Ascending aorta (tissue), 2 donors: ENCODE results near the gene PSENEN. TPM values are rescaled to one million over a fixed set of nuclear protein-coding genes. Genes with fewer than 3 reads are reported as not detected.

Experiments used
- DNase-seq, 2 donors: peaks; one replicate each; pipeline ENCODE4 v3.0.0-alpha.2; 2019; ENCODE audit warnings: low spot score in 2 of 2
- H3K27ac ChIP-seq, 2 donors: fragments of 200-600 bp; sonication (generic); one replicate each; pipeline ENCODE4 v1.5.1; 2016 to 2017; ENCODE audit warnings: mild to moderate bottlenecking in 1 of 2
- H3K27me3 ChIP-seq: fragments of 200-600 bp; sonication (generic); one replicate; pipeline ENCODE4 v1.5.1; 2017
- H3K36me3 ChIP-seq, 2 donors: fragments of 200-600 bp; sonication (generic); one replicate each; pipeline ENCODE4 v1.5.1; 2016
- H3K4me1 ChIP-seq, 2 donors: fragments of 200-600 bp; sonication (generic); one replicate each; pipeline ENCODE4 v1.5.1; 2016 to 2017; ENCODE audit warnings: mild to moderate bottlenecking in 1 of 2
- H3K4me3 ChIP-seq, 2 donors: fragments of 200-600 bp; sonication (generic); one replicate each; pipeline ENCODE4 v1.5.1; 2016 to 2017; ENCODE audit warnings: mild to moderate bottlenecking in 1 of 2
- H3K9me3 ChIP-seq, 2 donors: fragments of 200-600 bp; sonication (generic); one replicate each; pipeline ENCODE4 v1.5.1; 2016
- intact Hi-C: fragments of 100-400 bp; cut with DNase I; formaldehyde crosslinking; loops from one replicate; pipeline ENCODE4 v1.15.1; 2023
- total RNA-seq: library from RNA; depleted of rRNA; stranded (reverse); fragments of >200 nt; gene quantifications from one replicate; pipeline ENCODE4 v1.1.0, GENCODE V29; 2016
- TF ChIP-seq, protein P1 (sequence below), 3 experiments: fragments of 200-600 bp in 2 of 3; fragments of 450-650 bp in 1 of 3; sonication (generic) in 2 of 3; IDR thresholded peaks; one replicate each; pipeline ENCODE4 v1.5.1; 2016 to 2019; ENCODE audit warnings: antibody characterized with exemption in 3 of 3, mild to moderate bottlenecking in 1 of 3, moderate library complexity in 1 of 3

Gene PSENEN
- total RNA-seq, 1 donor from 2014 or later = 110 TPM

DNA sequence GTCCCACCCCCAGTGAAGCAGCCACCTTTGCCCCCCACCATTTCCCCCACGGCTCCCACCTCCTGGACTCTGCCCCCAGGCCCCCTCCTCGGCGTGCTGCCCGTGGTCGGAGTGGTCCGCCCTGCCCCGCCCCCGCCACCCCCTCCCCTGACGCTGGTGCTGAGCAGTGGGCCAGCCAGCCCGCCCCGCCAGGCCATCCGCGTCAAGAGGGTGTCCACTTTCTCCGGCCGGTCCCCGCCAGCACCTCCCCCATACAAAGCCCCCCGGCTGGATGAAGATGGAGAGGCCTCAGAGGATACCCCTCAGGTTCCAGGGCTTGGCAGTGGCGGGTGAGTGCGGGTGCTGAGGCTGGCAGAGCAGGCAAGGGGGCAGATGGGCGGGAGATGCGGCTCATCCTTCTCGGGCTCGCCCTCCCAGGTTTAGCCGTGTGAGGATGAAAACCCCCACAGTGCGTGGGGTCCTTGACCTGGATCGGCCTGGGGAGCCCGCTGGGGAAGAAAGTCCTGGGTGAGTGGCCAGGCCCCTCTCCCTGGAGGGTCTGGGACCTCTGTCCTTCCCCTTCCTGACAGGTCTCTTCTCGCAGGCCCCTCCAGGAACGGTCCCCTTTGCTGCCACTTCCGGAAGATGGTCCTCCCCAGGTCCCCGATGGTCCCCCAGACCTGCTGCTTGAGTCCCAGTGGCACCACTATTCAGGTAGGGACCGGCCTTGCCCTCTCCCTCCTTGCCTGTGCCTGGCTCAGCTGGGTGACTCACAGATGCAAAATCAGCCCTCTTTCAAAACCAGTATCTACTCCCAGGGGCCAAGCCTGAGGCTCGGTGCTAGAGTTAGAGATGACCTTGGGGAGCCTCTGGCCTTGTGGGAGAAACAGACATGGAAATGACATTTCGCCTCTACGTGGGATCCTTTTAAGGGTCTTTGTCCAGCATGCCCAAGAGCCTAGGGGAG lies 12.0 kb upstream of the PSENEN start:
- TF ChIP-seq, protein P1, sequence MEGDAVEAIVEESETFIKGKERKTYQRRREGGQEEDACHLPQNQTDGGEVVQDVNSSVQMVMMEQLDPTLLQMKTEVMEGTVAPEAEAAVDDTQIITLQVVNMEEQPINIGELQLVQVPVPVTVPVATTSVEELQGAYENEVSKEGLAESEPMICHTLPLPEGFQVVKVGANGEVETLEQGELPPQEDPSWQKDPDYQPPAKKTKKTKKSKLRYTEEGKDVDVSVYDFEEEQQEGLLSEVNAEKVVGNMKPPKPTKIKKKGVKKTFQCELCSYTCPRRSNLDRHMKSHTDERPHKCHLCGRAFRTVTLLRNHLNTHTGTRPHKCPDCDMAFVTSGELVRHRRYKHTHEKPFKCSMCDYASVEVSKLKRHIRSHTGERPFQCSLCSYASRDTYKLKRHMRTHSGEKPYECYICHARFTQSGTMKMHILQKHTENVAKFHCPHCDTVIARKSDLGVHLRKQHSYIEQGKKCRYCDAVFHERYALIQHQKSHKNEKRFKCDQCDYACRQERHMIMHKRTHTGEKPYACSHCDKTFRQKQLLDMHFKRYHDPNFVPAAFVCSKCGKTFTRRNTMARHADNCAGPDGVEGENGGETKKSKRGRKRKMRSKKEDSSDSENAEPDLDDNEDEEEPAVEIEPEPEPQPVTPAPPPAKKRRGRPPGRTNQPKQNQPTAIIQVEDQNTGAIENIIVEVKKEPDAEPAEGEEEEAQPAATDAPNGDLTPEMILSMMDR (IDR thresholded peaks at IDR 0.05) = no peak
- Histone ChIP-seq H3K36me3 (peaks cover 78 to 94% of the 10 kb centered on the region in 2 donors), H3K9me3 (no peaks in the 10 kb centered on the region), H3K4me3 (no peak overlapping the region), H3K27ac (no peak overlapping the region), H3K27me3 (no peaks in the 10 kb centered on the region), H3K4me1 (no peaks in the 10 kb centered on the region)
- intact Hi-C loops = no loop called here
- no peak for DNase-seq

DNA sequence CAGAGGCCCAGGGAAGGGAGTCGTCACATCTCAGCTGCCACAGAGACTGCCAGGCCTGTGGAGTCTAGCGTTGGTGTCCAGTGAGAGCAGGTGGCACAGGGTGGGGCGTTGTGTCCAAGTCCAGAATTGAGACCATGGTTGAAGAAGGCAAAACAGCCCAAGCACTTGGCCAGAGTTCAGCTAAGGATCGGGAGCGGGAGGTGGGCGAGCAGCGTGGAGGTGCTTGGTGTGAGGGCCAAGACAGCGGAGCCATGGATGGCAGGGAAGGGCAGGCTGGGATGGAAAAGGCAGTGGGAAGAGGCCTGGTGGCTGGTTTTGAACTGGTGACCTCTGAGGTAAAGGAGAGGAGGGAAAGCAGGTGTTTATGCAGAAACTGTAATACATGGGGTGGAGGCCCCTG lies 11.2 kb upstream of the PSENEN start:
- DNase-seq = no peak
- Histone ChIP-seq H3K4me3 (no peak overlapping the region), H3K9me3 (no peaks in the 10 kb centered on the region), H3K27ac (no peak overlapping the region), H3K36me3 (peaks cover 70 to 89% of the 10 kb centered on the region in 2 donors), H3K27me3 (no peaks in the 10 kb centered on the region), H3K4me1 (no peaks in the 10 kb centered on the region)
- intact Hi-C loops = no loop called here
- TF ChIP-seq, protein P1 (IDR thresholded peaks at IDR 0.05) = no peak

DNA sequence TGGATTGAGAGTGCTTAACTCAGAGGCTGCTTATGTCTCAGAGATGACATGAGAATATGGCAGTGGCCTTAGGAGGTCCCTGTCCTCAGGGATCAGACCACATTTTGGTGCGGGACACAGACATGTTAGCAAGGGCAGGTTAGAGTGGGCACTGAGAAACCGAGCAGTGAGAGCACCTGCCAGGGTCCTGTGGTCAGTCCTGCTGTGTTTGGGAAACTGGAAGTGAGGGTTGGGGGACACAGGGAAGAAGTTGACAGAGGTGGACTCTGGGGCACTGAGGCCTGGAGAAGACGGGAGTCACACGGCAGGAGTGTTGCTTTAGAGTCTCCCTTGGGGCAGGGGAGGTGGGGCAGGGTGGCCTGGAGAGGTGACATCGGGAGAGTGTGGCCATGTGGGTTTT lies 10.6 kb upstream of the PSENEN start:
- Histone ChIP-seq H3K27ac (no peak overlapping the region), H3K27me3 (no peaks in the 10 kb centered on the region), H3K36me3 (peaks cover 64 to 83% of the 10 kb centered on the region in 2 donors), H3K4me3 (no peak overlapping the region), H3K4me1 (peaks cover 3 to 4% of the 10 kb centered on the region in 2 donors), H3K9me3 (no peaks in the 10 kb centered on the region)
- no peak for DNase-seq
- intact Hi-C loops = no loop called here
- TF ChIP-seq, protein P1 (IDR thresholded peaks at IDR 0.05) = no peak

DNA sequence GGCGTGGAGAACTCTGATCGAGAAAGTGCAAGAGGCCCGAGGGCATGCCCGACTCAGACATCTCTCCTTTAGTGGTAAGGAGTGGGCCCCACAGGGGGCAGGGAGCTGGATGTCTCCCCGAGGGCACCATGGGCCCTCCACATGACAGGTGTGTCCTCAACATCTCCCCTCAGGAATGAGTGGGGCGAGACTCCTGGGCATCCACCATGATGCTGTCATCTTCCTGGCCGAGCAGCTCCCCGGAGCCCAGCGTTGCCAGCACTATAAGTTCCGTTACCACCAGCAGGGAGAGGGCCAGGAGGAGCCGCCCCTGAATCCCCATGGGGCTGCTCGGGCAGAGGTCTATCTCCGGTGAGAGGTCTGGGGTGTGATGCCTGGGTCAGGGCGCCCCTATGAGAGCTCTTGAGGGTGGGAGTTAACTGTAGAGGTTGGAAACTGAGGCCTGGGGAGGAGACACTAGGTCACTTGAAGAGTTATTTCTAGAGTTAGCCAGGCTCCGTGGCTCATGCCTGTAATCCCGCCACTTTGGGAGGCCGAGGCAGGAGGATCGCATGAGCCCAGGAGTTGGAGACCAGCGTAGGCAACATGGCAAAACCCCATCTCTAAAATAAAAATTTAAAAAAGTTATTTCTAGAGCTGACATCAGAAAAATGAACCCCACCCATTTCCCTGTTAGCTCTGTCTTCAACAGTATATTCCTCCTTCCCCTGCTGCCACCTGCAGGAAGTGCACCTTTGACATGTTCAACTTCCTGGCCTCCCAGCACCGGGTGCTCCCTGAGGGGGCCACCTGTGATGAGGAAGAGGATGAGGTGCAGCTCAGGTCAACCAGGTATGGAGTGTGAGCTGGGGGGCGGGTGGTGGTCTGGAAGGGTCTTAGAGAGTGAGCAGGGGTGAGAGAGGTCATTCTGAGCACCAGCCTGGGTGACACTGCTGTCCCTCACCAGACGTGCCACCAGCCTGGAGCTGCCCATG lies 8.3 kb upstream of the PSENEN start:
- peaks cover 40 to 60% of the 10 kb centered on the region in 2 donors for H3K36me3 ChIP-seq

More for the DNA sequence above, 8.3 kb upstream of the PSENEN start:
- intact Hi-C loops = no loop called here
- Histone ChIP-seq H3K9me3 (no peaks in the 10 kb centered on the region), H3K4me1 (peaks cover 5 to 12% of the 10 kb centered on the region in 2 donors), H3K27ac (no peak overlapping the region), H3K4me3 (no peak overlapping the region), H3K27me3 (no peaks in the 10 kb centered on the region)
- TF ChIP-seq, protein P1 (IDR thresholded peaks at IDR 0.05) = no peak
- DNase-seq = no peak
